BLaER1 (cell line): ENCODE results near the gene FOXO6.
A peak's percentile ranks its signal among the peaks of the same experiment; 100 is the strongest.

Experiments used
- H3K27ac ChIP-seq: shearing (Covaris generic); formaldehyde crosslinking; 2 replicates; pipeline ENCODE4 v1.8.1; 2022
- H3K27me3 ChIP-seq: shearing (Covaris generic); formaldehyde crosslinking; 2 replicates; pipeline ENCODE4 v1.8.1; 2022
- H3K36me3 ChIP-seq: shearing (Covaris generic); formaldehyde crosslinking; 2 replicates; pipeline ENCODE4 v1.8.1; 2022
- H3K4me1 ChIP-seq: shearing (Covaris generic); formaldehyde crosslinking; 2 replicates; pipeline ENCODE4 v1.8.1; 2022
- H3K4me2 ChIP-seq: shearing (Covaris generic); formaldehyde crosslinking; 2 replicates; pipeline ENCODE4 v1.8.1; 2022
- H3K4me3 ChIP-seq: shearing (Covaris generic); formaldehyde crosslinking; 2 replicates; pipeline ENCODE4 v1.8.1; 2022
- H3K9ac ChIP-seq: shearing (Covaris generic); formaldehyde crosslinking; 2 replicates; pipeline ENCODE4 v1.8.1; 2022
- H3K9me3 ChIP-seq: shearing (Covaris generic); formaldehyde crosslinking; 2 replicates; pipeline ENCODE4 v1.8.1; 2022
- H4K20me1 ChIP-seq: shearing (Covaris generic); formaldehyde crosslinking; 2 replicates; pipeline ENCODE4 v1.8.1; 2022
- Cebpa-rat ChIP-seq: shearing (Covaris generic); IDR thresholded peaks from 2 replicates; pipeline ENCODE4 v1.8.1; 2022

The FOXO6 gene

DNA sequence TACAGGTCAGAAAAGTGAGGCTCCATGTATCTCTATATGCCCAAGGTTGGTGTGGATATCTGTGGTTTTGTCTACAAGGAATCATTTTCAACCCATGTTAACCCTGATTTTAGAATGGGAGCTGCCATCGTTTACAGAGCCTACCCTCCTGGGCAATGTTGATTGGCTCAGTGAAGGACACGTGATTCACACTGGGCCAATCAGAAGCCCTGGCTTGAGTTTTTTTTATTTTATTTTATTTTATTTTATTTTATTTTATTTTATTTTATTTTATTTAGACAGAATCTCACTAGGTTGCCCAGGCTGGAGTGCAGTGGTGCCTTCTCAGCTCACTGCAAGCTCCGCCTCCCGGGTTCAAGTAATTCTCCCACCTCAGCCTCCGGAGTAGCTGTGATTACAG is 35.8 kb downstream of the FOXO6 start:
- H3K4me1 ChIP-seq = peaks cover 86% of the 10 kb centered on the region
- no peaks in the 10 kb centered on the region for H3K36me3 ChIP-seq
- no peaks in the 10 kb centered on the region for H4K20me1 ChIP-seq
- H3K4me3 ChIP-seq = no peak overlapping the region
- H3K27me3 ChIP-seq = no peaks in the 10 kb centered on the region
- TF ChIP-seq Cebpa-rat = no peak
- no peak overlapping the region; the same call in 1 of the 2 replicates for H3K27ac ChIP-seq
- peaks cover 19% of the 10 kb centered on the region for H3K9me3 ChIP-seq
- peak overlapping the region; percentile 80 for H3K4me2 ChIP-seq
- no peak overlapping the region for H3K9ac ChIP-seq

DNA sequence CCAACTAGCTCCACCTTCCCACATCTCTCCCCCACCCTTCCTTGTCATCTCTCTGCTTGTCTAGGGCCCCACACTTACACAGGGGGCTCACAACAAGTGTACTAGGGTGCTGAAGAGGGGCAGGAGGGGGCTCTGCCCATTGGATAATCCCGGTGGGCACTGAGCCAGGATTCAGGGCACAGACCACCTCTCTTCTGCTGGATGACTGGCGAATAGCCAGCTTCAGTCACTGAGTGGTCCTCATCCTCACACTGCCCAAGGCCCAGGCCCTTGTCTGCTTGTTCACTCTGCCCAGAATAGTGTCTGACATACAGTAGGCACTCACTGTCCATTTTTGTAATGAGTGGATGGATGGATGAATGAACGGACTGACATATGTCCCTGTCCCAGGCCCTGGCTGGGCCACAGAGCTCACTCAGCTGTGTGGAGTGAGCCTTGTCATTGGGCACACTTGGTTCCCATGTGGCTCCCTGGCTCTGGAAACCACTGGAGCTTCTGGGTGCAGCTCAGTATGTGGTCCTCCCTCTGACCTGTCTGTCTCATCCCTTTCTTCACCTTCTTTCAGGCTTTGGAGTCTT is 36.6 kb downstream of the FOXO6 start:
- Histone ChIP-seq H3K27me3 (no peaks in the 10 kb centered on the region), H3K4me2 (peak overlapping the region; percentile 73), H3K9me3 (peaks cover 26% of the 10 kb centered on the region), H3K9ac (no peak overlapping the region), H3K4me1 (peaks cover 85% of the 10 kb centered on the region), H3K4me3 (no peak overlapping the region), H4K20me1 (no peaks in the 10 kb centered on the region), H3K27ac (peak overlapping the region; percentile 90), H3K36me3 (no peaks in the 10 kb centered on the region)
- no peak for TF ChIP-seq Cebpa-rat

DNA sequence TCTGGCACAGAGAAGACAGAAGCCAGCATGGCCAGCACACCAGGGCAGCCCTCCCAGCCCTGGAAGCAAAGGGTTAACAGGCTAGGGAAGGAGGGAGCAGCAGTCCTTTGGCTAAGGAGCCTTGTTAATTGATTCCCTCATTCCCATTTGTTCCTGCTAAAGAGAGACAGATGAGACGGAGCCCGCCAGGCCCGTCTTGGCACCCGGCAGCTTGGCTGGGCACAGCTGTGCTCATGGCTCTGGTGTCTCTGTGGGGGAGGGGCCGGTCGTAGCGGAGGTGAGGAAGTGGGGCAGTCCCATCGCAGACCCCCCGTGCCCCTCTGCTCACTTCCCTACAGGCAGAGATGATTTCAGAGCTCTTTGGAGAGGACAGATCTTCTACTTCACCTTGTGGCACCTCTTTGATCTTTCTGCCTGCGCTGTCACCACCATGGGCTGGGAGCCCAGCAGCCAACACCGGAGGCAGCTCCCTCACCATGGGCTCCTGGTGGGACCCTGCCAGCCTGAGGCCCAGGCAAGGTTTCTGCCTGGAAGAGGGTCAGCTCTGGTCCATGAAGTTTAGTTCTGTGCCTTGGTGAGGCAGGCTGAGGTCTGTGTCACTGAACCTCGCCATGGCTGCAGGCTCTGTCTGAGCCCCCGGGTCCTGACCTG is 38.0 kb downstream of the FOXO6 start:
- Histone ChIP-seq H3K4me2 (peak overlapping the region; percentile 73), H4K20me1 (no peaks in the 10 kb centered on the region), H3K36me3 (no peaks in the 10 kb centered on the region), H3K4me1 (peaks cover 85% of the 10 kb centered on the region), H3K9ac (peak overlapping the region; percentile 73), H3K4me3 (no peak overlapping the region), H3K27ac (peak overlapping the region; percentile 90), H3K9me3 (peaks cover 26% of the 10 kb centered on the region), H3K27me3 (no peaks in the 10 kb centered on the region)
- no peak for TF ChIP-seq Cebpa-rat

DNA sequence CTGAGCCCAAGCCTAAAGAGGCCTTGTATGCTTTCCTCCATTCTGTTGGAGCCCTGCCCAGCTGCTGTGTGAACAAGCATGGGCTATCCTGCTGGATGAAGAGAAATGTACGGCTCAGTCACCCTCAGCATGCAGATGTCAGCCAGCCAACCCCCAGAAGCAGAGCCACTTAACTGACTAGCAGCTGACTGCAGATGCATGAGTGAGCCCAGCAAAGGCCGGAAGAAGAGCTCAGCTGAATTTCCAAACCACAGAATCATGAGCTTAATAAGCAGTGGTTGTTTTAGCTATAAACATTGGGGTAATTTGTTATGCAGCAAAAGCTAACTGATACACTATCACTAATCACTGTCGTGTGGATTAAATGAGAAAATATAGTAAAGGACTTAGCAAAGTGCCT is 39.0 kb downstream of the FOXO6 start:
- H3K9me3 ChIP-seq = peaks cover 26% of the 10 kb centered on the region
- H3K36me3 ChIP-seq = no peaks in the 10 kb centered on the region
- peaks cover 85% of the 10 kb centered on the region for H3K4me1 ChIP-seq
- 0 out of 2 replicates have a peak overlapping the region, but pooled peaks have one; percentile 0 for H3K4me3 ChIP-seq
- no peak for TF ChIP-seq Cebpa-rat
- H3K9ac ChIP-seq = peak overlapping the region; percentile 73; the same call in 1 of the 2 replicates
- H3K27ac ChIP-seq = peak overlapping the region; percentile 90
- H3K27me3 ChIP-seq = no peaks in the 10 kb centered on the region
- no peaks in the 10 kb centered on the region for H4K20me1 ChIP-seq
- H3K4me2 ChIP-seq = peak overlapping the region; percentile 73

DNA sequence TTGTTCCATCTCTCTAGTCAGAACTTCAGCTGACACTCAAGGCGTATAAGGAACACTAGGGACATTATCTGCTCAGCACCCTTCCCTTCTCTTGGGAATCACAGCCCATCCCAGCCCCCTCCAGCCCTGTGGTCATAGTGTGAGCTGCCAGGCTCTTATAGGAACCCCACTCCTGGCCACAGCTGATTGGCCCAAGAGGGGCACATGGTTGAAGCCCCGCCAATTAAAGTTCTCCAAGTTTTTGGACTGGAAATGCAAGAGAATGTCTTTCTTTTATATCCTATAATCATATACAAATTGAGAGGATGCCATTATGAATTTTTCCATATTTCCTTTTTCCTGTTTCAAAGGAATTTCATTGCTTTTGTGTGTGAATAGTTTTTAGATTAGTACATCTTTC is 40.7 kb downstream of the FOXO6 start:
- Histone ChIP-seq H3K9ac (no peak overlapping the region), H3K4me1 (peaks cover 85% of the 10 kb centered on the region), H3K4me3 (no peak overlapping the region), H3K4me2 (no peak overlapping the region), H4K20me1 (no peaks in the 10 kb centered on the region), H3K36me3 (no peaks in the 10 kb centered on the region), H3K9me3 (peaks cover 26% of the 10 kb centered on the region), H3K27me3 (no peaks in the 10 kb centered on the region), H3K27ac (no peak overlapping the region)
- TF ChIP-seq Cebpa-rat = no peak

DNA sequence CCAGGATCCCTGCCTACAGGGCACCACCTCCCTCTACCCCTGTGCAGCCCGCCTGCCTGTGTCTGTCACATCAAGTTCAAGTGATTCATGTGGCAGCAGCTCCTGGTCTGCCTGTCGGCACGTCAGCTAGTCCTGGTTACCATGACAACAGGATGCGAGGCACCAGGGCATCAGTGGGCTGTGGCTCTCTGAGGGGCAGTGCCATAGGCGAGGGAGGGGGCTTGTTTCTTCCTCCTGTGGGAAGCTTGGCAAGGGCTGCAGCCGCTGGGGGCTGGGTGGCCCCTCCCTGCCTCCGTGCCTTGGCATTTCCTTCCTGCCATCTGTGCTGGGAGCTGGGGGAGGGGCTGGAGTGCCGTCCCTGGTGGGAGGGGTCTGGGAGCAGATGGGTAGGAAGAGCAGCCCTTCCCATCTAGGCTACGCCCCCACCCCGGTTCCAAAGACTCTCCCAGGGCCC is 43.1 kb downstream of the FOXO6 start:
- Histone ChIP-seq H3K9ac (peak overlapping the region; percentile 63; the same call in 1 of the 2 replicates), H3K27ac (peak overlapping the region; percentile 83), H3K4me1 (peaks cover 81% of the 10 kb centered on the region), H3K4me3 (0 out of 2 replicates have a peak overlapping the region, but pooled peaks have one; percentile 9), H4K20me1 (no peaks in the 10 kb centered on the region), H3K4me2 (peak overlapping the region; percentile 83), H3K9me3 (peaks cover 26% of the 10 kb centered on the region), H3K36me3 (no peaks in the 10 kb centered on the region), H3K27me3 (no peaks in the 10 kb centered on the region)
- TF ChIP-seq Cebpa-rat = no peak

DNA sequence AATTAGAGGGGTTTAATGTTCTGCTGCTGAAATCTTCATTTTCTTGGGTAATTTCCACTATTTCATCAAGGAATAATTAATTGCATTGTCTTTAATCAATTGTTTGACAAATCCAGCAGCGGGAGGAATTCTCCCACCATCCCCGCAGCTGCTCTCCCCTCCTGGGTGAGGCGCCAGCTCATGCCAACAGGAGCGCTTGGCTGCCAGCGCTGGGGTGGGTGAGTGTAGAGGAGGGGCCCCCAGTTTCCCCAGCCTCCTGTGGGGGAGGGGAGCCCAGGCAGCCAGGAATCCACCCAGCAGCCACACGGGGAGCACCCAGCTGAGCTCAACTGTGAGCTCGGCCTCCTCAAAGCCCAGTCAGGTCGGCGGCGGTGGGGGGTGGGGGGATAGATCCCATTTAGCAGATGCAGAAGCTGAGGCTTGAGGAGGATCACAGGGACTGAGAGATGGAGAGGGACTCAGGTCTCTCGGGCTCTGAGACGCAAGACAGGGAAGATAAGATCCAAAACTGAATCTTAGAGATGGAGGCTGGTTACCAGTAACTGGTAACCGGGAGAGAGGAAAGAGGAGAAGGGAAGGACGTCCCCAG is 46.5 kb downstream of the FOXO6 start:
- no peak for TF ChIP-seq Cebpa-rat
- Histone ChIP-seq H3K27ac (peak overlapping the region; percentile 13; the same call in 1 of the 2 replicates), H3K27me3 (no peaks in the 10 kb centered on the region), H3K4me1 (peaks cover 77% of the 10 kb centered on the region), H3K4me3 (no peak overlapping the region), H3K36me3 (no peaks in the 10 kb centered on the region), H4K20me1 (no peaks in the 10 kb centered on the region), H3K4me2 (no peak overlapping the region), H3K9me3 (peaks cover 5% of the 10 kb centered on the region), H3K9ac (no peak overlapping the region)

DNA sequence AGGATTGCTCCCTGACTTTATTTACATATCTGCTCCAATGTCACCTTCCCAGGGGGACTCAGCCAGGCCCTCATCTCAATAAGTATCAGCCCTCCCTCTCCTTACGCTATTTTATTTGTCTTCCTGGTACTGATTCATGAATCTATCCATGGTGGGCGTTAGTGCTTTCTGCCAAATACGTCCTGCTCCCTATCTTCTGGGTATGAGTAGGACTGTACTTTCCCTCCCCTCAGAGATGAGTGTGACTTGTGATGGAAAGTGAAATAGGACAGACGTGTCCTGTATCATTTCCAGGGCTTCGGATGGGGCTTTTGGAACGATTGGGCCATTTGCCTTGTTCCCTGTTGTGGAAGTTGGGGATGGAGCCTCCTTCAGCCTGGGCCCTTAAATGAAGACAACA is 47.5 kb downstream of the FOXO6 start:
- H3K36me3 ChIP-seq = no peaks in the 10 kb centered on the region
- H3K27me3 ChIP-seq = no peaks in the 10 kb centered on the region
- no peak overlapping the region for H3K9ac ChIP-seq
- no peak overlapping the region for H3K27ac ChIP-seq
- H3K4me2 ChIP-seq = 0 out of 2 replicates have a peak overlapping the region, but pooled peaks have one; percentile 3
- peaks cover 77% of the 10 kb centered on the region for H3K4me1 ChIP-seq
- H4K20me1 ChIP-seq = no peaks in the 10 kb centered on the region
- no peak for TF ChIP-seq Cebpa-rat
- H3K9me3 ChIP-seq = peaks cover 5% of the 10 kb centered on the region
- no peak overlapping the region for H3K4me3 ChIP-seq

DNA sequence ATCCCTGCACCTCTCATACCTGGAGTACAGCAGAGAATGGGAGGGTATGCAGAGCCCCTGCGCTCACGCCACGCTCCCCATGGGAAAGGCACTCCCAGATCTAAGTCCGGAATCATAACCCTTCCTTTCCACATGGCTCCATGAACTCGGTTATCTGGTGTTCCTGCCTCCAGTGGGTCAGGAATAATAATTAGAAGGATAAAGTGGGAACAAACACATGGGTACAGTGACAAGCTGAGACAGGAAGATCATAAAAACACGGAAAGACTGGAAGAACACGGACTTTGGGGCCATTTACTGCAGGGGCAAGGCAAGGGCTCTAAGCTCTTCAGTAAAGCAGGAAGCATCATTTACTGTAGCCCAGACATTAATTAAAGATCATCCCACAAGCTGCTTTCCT is 48.6 kb downstream of the FOXO6 start:
- Histone ChIP-seq H3K4me3 (no peak overlapping the region), H3K27ac (no peak overlapping the region), H3K9me3 (peaks cover 5% of the 10 kb centered on the region), H3K9ac (no peak overlapping the region), H3K36me3 (no peaks in the 10 kb centered on the region), H3K4me1 (peaks cover 77% of the 10 kb centered on the region), H3K4me2 (no peak overlapping the region), H3K27me3 (no peaks in the 10 kb centered on the region), H4K20me1 (no peaks in the 10 kb centered on the region)
- no peak for TF ChIP-seq Cebpa-rat

DNA sequence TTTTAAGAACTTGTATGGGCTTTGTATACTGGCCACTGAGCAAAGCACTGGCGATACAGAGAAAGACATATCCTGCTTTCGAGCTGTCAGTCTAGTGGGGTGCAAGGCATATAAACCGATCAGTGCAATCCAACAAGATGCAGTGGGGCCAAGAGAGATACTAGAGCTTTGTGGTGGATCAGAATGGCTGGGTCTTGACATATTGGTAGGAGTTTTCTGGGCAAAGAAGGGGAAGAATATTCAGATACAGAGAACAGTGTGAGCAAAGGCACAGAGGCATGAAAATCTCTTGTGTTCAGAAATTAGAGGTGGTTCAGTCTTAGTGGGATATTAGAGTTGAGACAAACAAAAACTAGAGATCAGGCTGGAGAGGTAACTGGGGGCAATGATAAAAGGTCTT is 49.2 kb downstream of the FOXO6 start:
- Histone ChIP-seq H3K9me3 (peaks cover 5% of the 10 kb centered on the region), H3K27ac (no peak overlapping the region), H3K4me2 (no peak overlapping the region), H3K27me3 (no peaks in the 10 kb centered on the region), H3K4me1 (peaks cover 77% of the 10 kb centered on the region), H3K9ac (no peak overlapping the region), H3K36me3 (no peaks in the 10 kb centered on the region), H3K4me3 (no peak overlapping the region), H4K20me1 (no peaks in the 10 kb centered on the region)
- no peak for TF ChIP-seq Cebpa-rat
